HG02588 (cell line): ENCODE results near the gene ZBED1.
"Not testable (repeated sequence)": the region's sequence is repeated elsewhere in the genome, so short reads cannot be mapped to it uniquely, and the experiment has no call there.

ENCODE experiments used
- ATAC-seq: cut with Tn5 transposase; IDR thresholded peaks from one replicate; pipeline ENCODE4 v1.9.1; 2021; ENCODE audit warnings: mild to moderate bottlenecking, moderate library complexity; ENCODE audit not compliant: unreplicated experiment

ZBED1 gene

GRCh38 chrX:2520539-2520938 is 19.8 kb upstream of the ZBED1 start:
- ATAC-seq = no peak

- ATAC-seq = not testable (repeated sequence)
These were observed 18.9 kb upstream of the ZBED1 start for GRCh38 chrX:2519638-2520037.

- no peak for ATAC-seq
These were observed 16.3 kb upstream of the ZBED1 start for GRCh38 chrX:2517055-2517454.

GRCh38 chrX:2516623-2517022 is 15.8 kb upstream of the ZBED1 start:
- no peak for ATAC-seq

- no peak for ATAC-seq
These were observed 13.4 kb upstream of the ZBED1 start for GRCh38 chrX:2514131-2514530.

GRCh38 chrX:2513121-2513664 is 12.4 kb upstream of the ZBED1 start:
- no peak for ATAC-seq

- no peak for ATAC-seq
These were observed 11.7 kb upstream of the ZBED1 start for GRCh38 chrX:2512501-2512900.

- ATAC-seq = no peak
These were observed 10.6 kb upstream of the ZBED1 start for GRCh38 chrX:2511326-2511725.

- no peak for ATAC-seq
These were observed 8.0 kb upstream of the ZBED1 start for GRCh38 chrX:2508648-2509335.

GRCh38 chrX:2507904-2508627 is 7.3 kb upstream of the ZBED1 start:
- no peak for ATAC-seq

GRCh38 chrX:2507196-2507595 is 6.4 kb upstream of the ZBED1 start:
- ATAC-seq = no peak

- not testable (repeated sequence) for ATAC-seq
These were observed 4.6 kb upstream of the ZBED1 start for GRCh38 chrX:2505341-2505740.

- ATAC-seq = no peak
These were observed 4.0 kb upstream of the ZBED1 start for GRCh38 chrX:2504706-2505332.

GRCh38 chrX:2503591-2504500 is 3.1 kb upstream of the ZBED1 start:
- ATAC-seq = no peak

- no peak for ATAC-seq
These were observed 2.1 kb upstream of the ZBED1 start for GRCh38 chrX:2502668-2503519.

- ATAC-seq = no peak
These were observed 1.4 kb upstream of the ZBED1 start for GRCh38 chrX:2502120-2502667.

GRCh38 chrX:2501559-2502102 is 855 bp upstream of the ZBED1 start:
- ATAC-seq = no peak

- ATAC-seq = peak; percentile 38
These were observed 529 bp downstream of the ZBED1 start for GRCh38 chrX:2500091-2500802.

- ATAC-seq = no peak
These were observed 1.3 kb downstream of the ZBED1 start for GRCh38 chrX:2499507-2499906.
